ENCODE data around the gene COQ5. TPM values are rescaled to one million over a fixed set of nuclear protein-coding genes. Genes with fewer than 3 reads are reported as not detected.

COQ5 gene
- total RNA-seq, 2 donors from 2014 or later = 18.1 to 26.7 TPM

GRCh38 chr12:120496413-120497340, 32.3 kb downstream of the COQ5 start:
- no peaks in the 10 kb centered on the region for H3K27me3 ChIP-seq (replicated peaks; ENCODE audit: insufficient read depth)
- H3K9me3 ChIP-seq = no peaks in the 10 kb centered on the region
- no peak for TF ChIP-seq POLR2A (IDR thresholded peaks at IDR 0.05)
- peak in 1 of 4 experiments; percentile 10 for TF ChIP-seq CTCF (IDR thresholded peaks at IDR 0.05)
- TF ChIP-seq POLR2AphosphoS5 (IDR thresholded peaks at IDR 0.05) = no peak
- H3K4me1 ChIP-seq (replicated peaks) = no peaks in the 10 kb centered on the region
- H3K36me3 ChIP-seq = no peaks in the 10 kb centered on the region
- peak; percentile 51 for DNase-seq (ENCODE audit: low spot score)
- peak overlapping the region; percentile 91 to 92 for H3K27ac ChIP-seq
- intact Hi-C loops (cut with DNase I) = loop anchor here (10.0 kb wide), 1 partner anchor 68 kb away; no protein-coding TSS in a partner anchor
- H3K4me3 ChIP-seq = peak overlapping the region; percentile 75 to 84
- under 1% methylated on average over 46 of the region's 47 CpGs for WGBS

- WGBS = 0% methylated on average over 49 of the region's 53 CpGs
- H3K27me3 ChIP-seq (replicated peaks; ENCODE audit: insufficient read depth) = no peaks in the 10 kb centered on the region
- peak within 1 kb of the TSS; percentile 91 to 92 for H3K27ac ChIP-seq
- TF ChIP-seq CTCF (IDR thresholded peaks at IDR 0.05) (peak in 3 of 4 experiments; percentile 5 to 55 (median 30)), POLR2A (IDR thresholded peaks at IDR 0.05) (peak; percentile 83), POLR2AphosphoS5 (IDR thresholded peaks at IDR 0.05) (peak; percentile 91)
- no peaks in the 10 kb centered on the region for H3K9me3 ChIP-seq
- no peaks in the 10 kb centered on the region for H3K4me1 ChIP-seq (replicated peaks)
- H3K4me3 ChIP-seq = peak within 1 kb of the TSS; percentile 75 to 84
- intact Hi-C loops (cut with DNase I) = loop anchor here (10.0 kb wide), 1 partner anchor 69 kb away; no protein-coding TSS in a partner anchor
- DNase-seq (ENCODE audit: low spot score) = peak; percentile 96
- H3K36me3 ChIP-seq = no peaks in the 10 kb centered on the region
These were observed 33.1 kb downstream of the COQ5 start, which contains the start of gene DYNLL1 for GRCh38 chr12:120495731-120496412. Gene DYNLL1 (plus strand): TSS chr12:120496113. CDS start chr12:120496422, 309 bp downstream.

GRCh38 chr12:120495186-120495730, 33.7 kb downstream of the COQ5 start:
- Histone ChIP-seq H3K9me3 (no peaks in the 10 kb centered on the region), H3K4me1 (replicated peaks) (no peaks in the 10 kb centered on the region), H3K4me3 (peak overlapping the region; percentile 75 to 84), H3K27me3 (replicated peaks; ENCODE audit: insufficient read depth) (no peaks in the 10 kb centered on the region), H3K36me3 (no peaks in the 10 kb centered on the region), H3K27ac (peak overlapping the region; percentile 37 to 91)
- intact Hi-C loops (cut with DNase I) = loop anchor here (10.0 kb wide), 1 partner anchor 70 kb away; no protein-coding TSS in a partner anchor
- WGBS = 16% methylated on average over 17 of the region's 17 CpGs
- DNase-seq (ENCODE audit: low spot score) = no peak
- TF ChIP-seq POLR2AphosphoS5 (IDR thresholded peaks at IDR 0.05) = no peak
- TF ChIP-seq POLR2A (IDR thresholded peaks at IDR 0.05) = no peak
- no peak for TF ChIP-seq CTCF (IDR thresholded peaks at IDR 0.05)

GRCh38 chr12:120490833-120491512, 38.0 kb downstream of the COQ5 start:
- WGBS = 86% methylated on average over 2 of the region's 2 CpGs
- Histone ChIP-seq H3K4me1 (replicated peaks) (no peaks in the 10 kb centered on the region), H3K9me3 (no peaks in the 10 kb centered on the region), H3K27me3 (replicated peaks; ENCODE audit: insufficient read depth) (no peaks in the 10 kb centered on the region), H3K27ac (no peak overlapping the region), H3K36me3 (no peaks in the 10 kb centered on the region), H3K4me3 (no peak overlapping the region)
- DNase-seq (ENCODE audit: low spot score) = no peak
- no peak for TF ChIP-seq POLR2AphosphoS5 (IDR thresholded peaks at IDR 0.05)
- intact Hi-C loops (cut with DNase I) = loop anchor here (10.0 kb wide), 1 partner anchor 74 kb away; no protein-coding TSS in a partner anchor

All from prostate gland (tissue), 2 donors.